BJ (cell line): ENCODE results near the gene GUCY1A2. TPM values are rescaled to one million over a fixed set of nuclear protein-coding genes. Genes with fewer than 3 reads are reported as not detected.
"Not testable (repeated sequence)": the region's sequence is repeated elsewhere in the genome, so short reads cannot be mapped to it uniquely, and the experiment has no call there.

Source experiments
- CTCF ChIA-PET: fragments of 350-600 bp; formaldehyde crosslinking; extraction: SDS; loops from one replicate; lab custom pipeline; 2021; ENCODE audit warnings: antibody characterized with exemption, inconsistent platforms; lab: Yijun Ruan, JAX
- POLR2A ChIA-PET: fragments of 300-600 bp; sonication (Branson Sonifier 250); formaldehyde crosslinking; extraction: SDS; loops from one replicate; lab custom pipeline; 2021; ENCODE audit warnings: antibody characterized with exemption; lab: Charles Lee
- DNase-seq: peaks from one replicate; pipeline ENCODE4 v3.0.0-alpha.2; 2011; ENCODE audit warnings: low read depth
- H3K27me3 ChIP-seq: 2 replicates; pipeline ENCODE4 v1.6.0; 2011; ENCODE audit warnings: low read length; ENCODE audit not compliant: control insufficient read depth, insufficient read depth
- H3K36me3 ChIP-seq: 2 replicates; pipeline ENCODE4 v1.5.1; 2011; ENCODE audit warnings: low read length; ENCODE audit not compliant: control insufficient read depth, insufficient read depth
- H3K4me3 ChIP-seq: 2 replicates; pipeline ENCODE4 v1.5.1; 2011; ENCODE audit warnings: low read depth, mild to moderate bottlenecking, control low read depth, low read length
- polyA plus RNA-seq: library from polyadenylated mRNA; depleted of rRNA; stranded (reverse); fragments of >200 nt; gene quantifications from 2 replicates; pipeline ENCODE4 v1.2.3, GENCODE V29; 2011
- TF ChIP-seq, protein P1 (sequence below): IDR thresholded peaks from 2 replicates; pipeline ENCODE4 v1.5.1; 2011; ENCODE audit warnings: low read depth, mild to moderate bottlenecking, control low read depth, inconsistent platforms, low read length, moderate library complexity; ENCODE audit not compliant: insufficient read depth

GUCY1A2 gene
- polyA plus RNA-seq, 1 experiment = 0.53 TPM

GRCh38 chr11:106889718-106890117 is 128.6 kb downstream of the GUCY1A2 start:
- Histone ChIP-seq H3K36me3 (no peaks in the 10 kb centered on the region), H3K27me3 (no peaks in the 10 kb centered on the region), H3K4me3 (no peak overlapping the region)
- TF ChIP-seq, protein P1, sequence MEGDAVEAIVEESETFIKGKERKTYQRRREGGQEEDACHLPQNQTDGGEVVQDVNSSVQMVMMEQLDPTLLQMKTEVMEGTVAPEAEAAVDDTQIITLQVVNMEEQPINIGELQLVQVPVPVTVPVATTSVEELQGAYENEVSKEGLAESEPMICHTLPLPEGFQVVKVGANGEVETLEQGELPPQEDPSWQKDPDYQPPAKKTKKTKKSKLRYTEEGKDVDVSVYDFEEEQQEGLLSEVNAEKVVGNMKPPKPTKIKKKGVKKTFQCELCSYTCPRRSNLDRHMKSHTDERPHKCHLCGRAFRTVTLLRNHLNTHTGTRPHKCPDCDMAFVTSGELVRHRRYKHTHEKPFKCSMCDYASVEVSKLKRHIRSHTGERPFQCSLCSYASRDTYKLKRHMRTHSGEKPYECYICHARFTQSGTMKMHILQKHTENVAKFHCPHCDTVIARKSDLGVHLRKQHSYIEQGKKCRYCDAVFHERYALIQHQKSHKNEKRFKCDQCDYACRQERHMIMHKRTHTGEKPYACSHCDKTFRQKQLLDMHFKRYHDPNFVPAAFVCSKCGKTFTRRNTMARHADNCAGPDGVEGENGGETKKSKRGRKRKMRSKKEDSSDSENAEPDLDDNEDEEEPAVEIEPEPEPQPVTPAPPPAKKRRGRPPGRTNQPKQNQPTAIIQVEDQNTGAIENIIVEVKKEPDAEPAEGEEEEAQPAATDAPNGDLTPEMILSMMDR = no peak
- DNase-seq = no peak
- CTCF ChIA-PET = no interaction called here
- POLR2A ChIA-PET = no interaction called here

DNA sequence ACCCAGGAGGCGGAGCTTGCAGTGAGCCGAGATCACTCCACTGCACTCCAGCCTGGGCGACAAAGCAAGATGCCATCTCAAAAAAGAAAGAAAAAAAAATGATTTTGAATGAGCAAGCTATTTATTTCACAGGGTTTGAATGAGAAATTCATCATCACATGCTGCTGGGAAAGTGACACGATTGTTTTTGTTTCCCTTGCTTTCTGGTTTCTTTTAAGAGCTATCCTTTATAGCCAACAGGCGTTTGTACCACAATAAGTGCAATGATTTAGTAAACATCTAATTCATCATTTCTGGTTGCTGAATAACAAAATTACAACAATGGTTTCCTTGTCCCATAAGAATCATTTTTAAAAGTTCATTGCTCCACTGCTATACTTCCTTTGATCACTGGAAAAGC is 129.9 kb downstream of the GUCY1A2 start:
- H3K4me3 ChIP-seq = no peak overlapping the region
- TF ChIP-seq, protein P1 = no peak
- no peaks in the 10 kb centered on the region for H3K27me3 ChIP-seq
- ChIA-PET POLR2A (no interaction called here), CTCF (no interaction called here)
- DNase-seq = no peak
- no peaks in the 10 kb centered on the region for H3K36me3 ChIP-seq

DNA sequence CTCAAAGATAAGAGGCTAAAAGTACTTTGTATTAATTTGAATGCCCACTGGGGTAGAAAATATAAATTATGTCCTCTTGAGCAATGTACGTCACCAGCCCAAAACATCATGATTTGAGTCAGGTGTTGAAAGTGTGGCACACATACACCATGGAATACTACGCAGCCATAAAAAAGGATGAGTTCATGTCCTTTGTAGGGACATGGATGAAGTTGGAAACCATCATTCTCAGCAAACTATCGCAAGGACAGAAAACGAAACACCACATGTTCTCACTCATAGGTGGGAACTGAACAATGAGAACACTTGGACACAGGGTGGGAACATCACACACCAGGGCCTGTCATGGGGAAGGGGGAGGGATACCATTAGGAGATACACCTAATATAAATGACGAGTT is 134.6 kb downstream of the GUCY1A2 start:
- CTCF ChIA-PET, POLR2A ChIA-PET, H3K4me3 ChIP-seq, H3K36me3 ChIP-seq, H3K27me3 ChIP-seq, DNase-seq: not testable (repeated sequence)

GRCh38 chr11:106879832-106880546 is 138.3 kb downstream of the GUCY1A2 start:
- TF ChIP-seq, protein P1 = no peak
- POLR2A ChIA-PET = no interaction called here

GRCh38 chr11:106879029-106879428 is 139.2 kb downstream of the GUCY1A2 start:
- CTCF ChIA-PET = interaction anchor here (0.6 kb wide), 1 partner anchor 22 kb away, joined by 4 read pairs; no protein-coding TSS in a partner anchor
- DNase-seq = no peak
- POLR2A ChIA-PET = no interaction called here
- TF ChIP-seq, protein P1 = no peak
- Histone ChIP-seq H3K4me3 (no peak overlapping the region), H3K36me3 (no peaks in the 10 kb centered on the region), H3K27me3 (no peaks in the 10 kb centered on the region)

More at GRCh38 chr11:106879832-106880546, 138.3 kb downstream of the GUCY1A2 start:
- CTCF ChIA-PET = no interaction called here
- H3K27me3 ChIP-seq = no peaks in the 10 kb centered on the region
- H3K36me3 ChIP-seq = no peaks in the 10 kb centered on the region
- no peak overlapping the region for H3K4me3 ChIP-seq
- no peak for DNase-seq

GRCh38 chr11:106875013-106875412 is 143.3 kb downstream of the GUCY1A2 start:
- H3K36me3 ChIP-seq = no peaks in the 10 kb centered on the region
- ChIA-PET CTCF (no interaction called here), POLR2A (no interaction called here)
- no peaks in the 10 kb centered on the region for H3K27me3 ChIP-seq
- no peak overlapping the region for H3K4me3 ChIP-seq
- TF ChIP-seq, protein P1 = no peak
- DNase-seq = no peak
